Measurements from ENCODE around the gene UBASH3A. TPM values are rescaled to one million over a fixed set of nuclear protein-coding genes. Genes with fewer than 3 reads are reported as not detected.

The UBASH3A gene
- total and polyA plus RNA-seq, 4 donors: 0.10 to 1.4 (median 0.75) TPM; not detected in 1

GRCh38 chr21:42478504-42478903, 74.8 kb downstream of the UBASH3A start:
- Histone ChIP-seq H3K36me3 (ENCODE audit: control insufficient read depth in 1 of 2, insufficient read depth in 2 of 2, low read length in 1 of 2) (no peaks in the 10 kb centered on the region), H3K27me3 (ENCODE audit: control insufficient read depth in 1 of 2, insufficient read depth in 2 of 2, low read length in 1 of 2) (no peaks in the 10 kb centered on the region), H3K4me1 (ENCODE audit: control insufficient read depth in 1 of 2, insufficient read depth in 2 of 2, low read length in 2 of 2) (no peaks in the 10 kb centered on the region), H3K27ac (ENCODE audit: low read depth in 1 of 2, low read length in 2 of 2) (no peak overlapping the region), H3K4me3 (ENCODE audit: low read length in 2 of 2) (no peak overlapping the region), H3K9me3 (ENCODE audit: control insufficient read depth, low read length) (no peaks in the 10 kb centered on the region)
- DNase-seq (no peak), ATAC-seq (ENCODE audit: low FRiP score) (no peak)
- WGBS, 2 donors: 69 to 76% methylated on average over 7 of the region's 7 CpGs
- intact Hi-C loops (cut with DNase I): no loop called here

GRCh38 chr21:42479582-42479981, 75.9 kb downstream of the UBASH3A start:
- no peak for ATAC-seq (ENCODE audit: low FRiP score)
- no peak overlapping the region for H3K4me3 ChIP-seq (ENCODE audit: low read length in 2 of 2)
- intact Hi-C loops (cut with DNase I): no loop called here
- 68 to 71% methylated on average over 5 of the region's 5 CpGs for WGBS, 2 donors
- H3K36me3 ChIP-seq (ENCODE audit: control insufficient read depth in 1 of 2, insufficient read depth in 2 of 2, low read length in 1 of 2): no peaks in the 10 kb centered on the region
- no peaks in the 10 kb centered on the region for H3K4me1 ChIP-seq (ENCODE audit: control insufficient read depth in 1 of 2, insufficient read depth in 2 of 2, low read length in 2 of 2)
- DNase-seq: no peak
- no peak overlapping the region for H3K27ac ChIP-seq (ENCODE audit: low read depth in 1 of 2, low read length in 2 of 2)
- no peaks in the 10 kb centered on the region for H3K27me3 ChIP-seq (ENCODE audit: control insufficient read depth in 1 of 2, insufficient read depth in 2 of 2, low read length in 1 of 2)
- H3K9me3 ChIP-seq (ENCODE audit: control insufficient read depth, low read length): no peaks in the 10 kb centered on the region

- H3K4me3 ChIP-seq (ENCODE audit: low read length in 2 of 2): no peak overlapping the region
- H3K36me3 ChIP-seq (ENCODE audit: control insufficient read depth in 1 of 2, insufficient read depth in 2 of 2, low read length in 1 of 2): no peaks in the 10 kb centered on the region
- no peak for DNase-seq
- no peak overlapping the region for H3K27ac ChIP-seq (ENCODE audit: low read depth in 1 of 2, low read length in 2 of 2)
- no peaks in the 10 kb centered on the region for H3K27me3 ChIP-seq (ENCODE audit: control insufficient read depth in 1 of 2, insufficient read depth in 2 of 2, low read length in 1 of 2)
- WGBS, 2 donors: 88 to 89% methylated on average over 10 of the region's 10 CpGs
- H3K4me1 ChIP-seq (ENCODE audit: control insufficient read depth in 1 of 2, insufficient read depth in 2 of 2, low read length in 2 of 2): no peaks in the 10 kb centered on the region
- no peak for ATAC-seq (ENCODE audit: low FRiP score)
- intact Hi-C loops (cut with DNase I): no loop called here
- no peaks in the 10 kb centered on the region for H3K9me3 ChIP-seq (ENCODE audit: control insufficient read depth, low read length)
Observed at GRCh38 chr21:42480736-42481135, 77.0 kb downstream of the UBASH3A start.

GRCh38 chr21:42481169-42481568, 77.5 kb downstream of the UBASH3A start:
- Histone ChIP-seq H3K36me3 (ENCODE audit: control insufficient read depth in 1 of 2, insufficient read depth in 2 of 2, low read length in 1 of 2) (no peaks in the 10 kb centered on the region), H3K27ac (ENCODE audit: low read depth in 1 of 2, low read length in 2 of 2) (no peak overlapping the region), H3K4me1 (ENCODE audit: control insufficient read depth in 1 of 2, insufficient read depth in 2 of 2, low read length in 2 of 2) (no peaks in the 10 kb centered on the region), H3K4me3 (ENCODE audit: low read length in 2 of 2) (no peak overlapping the region), H3K9me3 (ENCODE audit: control insufficient read depth, low read length) (no peaks in the 10 kb centered on the region), H3K27me3 (ENCODE audit: control insufficient read depth in 1 of 2, insufficient read depth in 2 of 2, low read length in 1 of 2) (no peaks in the 10 kb centered on the region)
- WGBS, 2 donors: 81 to 86% methylated on average over 4 of the region's 4 CpGs
- ATAC-seq (ENCODE audit: low FRiP score) (no peak), DNase-seq (no peak)
- intact Hi-C loops (cut with DNase I): no loop called here

GRCh38 chr21:42484966-42485365, 81.3 kb downstream of the UBASH3A start:
- Histone ChIP-seq H3K4me3 (ENCODE audit: low read length in 2 of 2) (no peak overlapping the region), H3K36me3 (ENCODE audit: control insufficient read depth in 1 of 2, insufficient read depth in 2 of 2, low read length in 1 of 2) (no peaks in the 10 kb centered on the region), H3K27ac (ENCODE audit: low read depth in 1 of 2, low read length in 2 of 2) (no peak overlapping the region), H3K4me1 (ENCODE audit: control insufficient read depth in 1 of 2, insufficient read depth in 2 of 2, low read length in 2 of 2) (no peaks in the 10 kb centered on the region), H3K27me3 (ENCODE audit: control insufficient read depth in 1 of 2, insufficient read depth in 2 of 2, low read length in 1 of 2) (no peaks in the 10 kb centered on the region), H3K9me3 (ENCODE audit: control insufficient read depth, low read length) (no peaks in the 10 kb centered on the region)
- intact Hi-C loops (cut with DNase I): no loop called here
- DNase-seq: no peak
- no peak for ATAC-seq (ENCODE audit: low FRiP score)
- 73 to 86% methylated on average over 7 of the region's 7 CpGs for WGBS, 2 donors

GRCh38 chr21:42486072-42486471, 82.4 kb downstream of the UBASH3A start:
- WGBS, 2 donors: 80 to 87% methylated on average over 6 of the region's 6 CpGs

GRCh38 chr21:42486531-42486930, 82.8 kb downstream of the UBASH3A start:
- no peak for ATAC-seq (ENCODE audit: low FRiP score)
- Histone ChIP-seq H3K36me3 (ENCODE audit: control insufficient read depth in 1 of 2, insufficient read depth in 2 of 2, low read length in 1 of 2) (no peaks in the 10 kb centered on the region), H3K9me3 (ENCODE audit: control insufficient read depth, low read length) (no peaks in the 10 kb centered on the region), H3K4me1 (ENCODE audit: control insufficient read depth in 1 of 2, insufficient read depth in 2 of 2, low read length in 2 of 2) (no peaks in the 10 kb centered on the region), H3K27me3 (ENCODE audit: control insufficient read depth in 1 of 2, insufficient read depth in 2 of 2, low read length in 1 of 2) (no peaks in the 10 kb centered on the region), H3K4me3 (ENCODE audit: low read length in 2 of 2) (no peak overlapping the region), H3K27ac (ENCODE audit: low read depth in 1 of 2, low read length in 2 of 2) (no peak overlapping the region)
- intact Hi-C loops (cut with DNase I): no loop called here
- DNase-seq: no peak
- 65 to 66% methylated on average over 5 of the region's 5 CpGs for WGBS, 2 donors

More at GRCh38 chr21:42486072-42486471, 82.4 kb downstream of the UBASH3A start:
- Histone ChIP-seq H3K4me1 (ENCODE audit: control insufficient read depth in 1 of 2, insufficient read depth in 2 of 2, low read length in 2 of 2) (no peaks in the 10 kb centered on the region), H3K36me3 (ENCODE audit: control insufficient read depth in 1 of 2, insufficient read depth in 2 of 2, low read length in 1 of 2) (no peaks in the 10 kb centered on the region), H3K9me3 (ENCODE audit: control insufficient read depth, low read length) (no peaks in the 10 kb centered on the region), H3K4me3 (ENCODE audit: low read length in 2 of 2) (no peak overlapping the region), H3K27ac (ENCODE audit: low read depth in 1 of 2, low read length in 2 of 2) (no peak overlapping the region), H3K27me3 (ENCODE audit: control insufficient read depth in 1 of 2, insufficient read depth in 2 of 2, low read length in 1 of 2) (no peaks in the 10 kb centered on the region)
- no peak for DNase-seq
- ATAC-seq (ENCODE audit: low FRiP score): no peak
- intact Hi-C loops (cut with DNase I): no loop called here

- no peaks in the 10 kb centered on the region for H3K27me3 ChIP-seq (ENCODE audit: control insufficient read depth in 1 of 2, insufficient read depth in 2 of 2, low read length in 1 of 2)
- H3K4me1 ChIP-seq (ENCODE audit: control insufficient read depth in 1 of 2, insufficient read depth in 2 of 2, low read length in 2 of 2): no peaks in the 10 kb centered on the region
- H3K9me3 ChIP-seq (ENCODE audit: control insufficient read depth, low read length): no peaks in the 10 kb centered on the region
- H3K4me3 ChIP-seq (ENCODE audit: low read length in 2 of 2): no peak overlapping the region
- DNase-seq: no peak
- ATAC-seq (ENCODE audit: low FRiP score): no peak
- no peaks in the 10 kb centered on the region for H3K36me3 ChIP-seq (ENCODE audit: control insufficient read depth in 1 of 2, insufficient read depth in 2 of 2, low read length in 1 of 2)
- H3K27ac ChIP-seq (ENCODE audit: low read depth in 1 of 2, low read length in 2 of 2): no peak overlapping the region
- intact Hi-C loops (cut with DNase I): no loop called here
- WGBS, 2 donors: 66 to 81% methylated on average over 2 of the region's 2 CpGs
Observed at GRCh38 chr21:42489006-42489563, 85.4 kb downstream of the UBASH3A start.

- ATAC-seq (ENCODE audit: low FRiP score): no peak
Observed at GRCh38 chr21:42489991-42490390, 86.3 kb downstream of the UBASH3A start.

More at GRCh38 chr21:42489991-42490390, 86.3 kb downstream of the UBASH3A start:
- Histone ChIP-seq H3K4me3 (ENCODE audit: low read length in 2 of 2) (no peak overlapping the region), H3K27me3 (ENCODE audit: control insufficient read depth in 1 of 2, insufficient read depth in 2 of 2, low read length in 1 of 2) (no peaks in the 10 kb centered on the region), H3K9me3 (ENCODE audit: control insufficient read depth, low read length) (no peaks in the 10 kb centered on the region), H3K36me3 (ENCODE audit: control insufficient read depth in 1 of 2, insufficient read depth in 2 of 2, low read length in 1 of 2) (no peaks in the 10 kb centered on the region), H3K4me1 (ENCODE audit: control insufficient read depth in 1 of 2, insufficient read depth in 2 of 2, low read length in 2 of 2) (no peaks in the 10 kb centered on the region), H3K27ac (ENCODE audit: low read depth in 1 of 2, low read length in 2 of 2) (no peak overlapping the region)
- intact Hi-C loops (cut with DNase I): no loop called here
- DNase-seq: no peak
- WGBS, 2 donors: 66 to 69% methylated on average over 4 of the region's 4 CpGs
